ENCODE results near the gene FARSA. TPM values are rescaled to one million over a fixed set of nuclear protein-coding genes. Genes with fewer than 3 reads are reported as not detected.

FARSA gene
- total and polyA plus RNA-seq, 2 of the 8 experiments (the other 6 are each of a cell fraction or from before 2014, with no cell fraction given), result 61.0 to 103 TPM

DNA sequence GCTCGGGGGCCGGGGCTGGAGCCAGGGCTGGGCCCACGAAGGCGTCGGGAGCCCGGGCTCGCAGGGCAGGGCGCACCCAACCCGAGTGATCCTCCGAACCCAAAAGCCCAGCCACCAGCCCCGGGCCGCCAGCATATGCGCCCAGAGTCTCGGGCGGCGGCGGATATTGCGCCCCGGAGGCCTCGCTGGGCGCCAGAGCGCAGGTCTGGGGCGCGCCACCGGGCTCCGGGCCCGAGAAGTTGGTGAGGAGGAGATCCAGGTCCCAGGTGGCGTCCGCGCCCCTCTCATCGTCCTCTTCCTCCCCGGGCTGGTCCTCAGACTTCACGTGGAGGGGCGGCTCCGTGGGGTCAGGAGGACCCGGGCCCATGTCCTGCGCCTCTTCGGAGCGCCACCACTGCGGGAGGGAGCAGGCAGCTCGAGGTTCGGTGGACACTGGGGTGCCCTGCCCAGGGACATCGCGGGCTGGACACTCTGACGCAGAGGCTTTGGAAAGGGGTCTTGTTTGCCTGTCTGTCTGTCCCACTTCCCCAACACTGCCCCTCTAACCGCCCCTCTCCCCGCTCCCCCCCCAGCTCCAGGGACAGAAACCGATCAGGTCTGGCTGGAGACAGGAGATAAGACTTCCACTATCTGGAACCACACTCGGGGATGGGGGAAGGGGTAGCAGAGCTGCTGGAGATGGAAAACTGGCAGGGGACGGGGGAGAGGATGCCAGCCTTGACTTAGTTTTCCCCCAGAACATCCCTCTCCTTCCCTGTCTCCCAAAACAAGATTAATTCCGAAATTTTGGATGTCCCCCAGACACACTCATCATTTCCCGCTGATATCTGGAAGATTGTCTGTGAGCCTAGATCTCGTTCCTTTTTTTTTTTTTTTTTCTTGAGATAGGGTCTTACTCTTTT, 47.5 kb downstream of the FARSA start:
- Histone ChIP-seq H4K20me1 (replicated peaks in 1 of 2; ENCODE audit: control insufficient read depth in 1 of 2, insufficient read depth in 2 of 2, low read length in 2 of 2) (no peaks in the 10 kb centered on the region), H3K23ac (ENCODE audit: insufficient read length) (no peak overlapping the region), H3K4me1 (replicated peaks in 1 of 4; ENCODE audit: control insufficient read depth in 3 of 4, insufficient read depth in 4 of 4, low read length in 3 of 4) (peaks cover 0 to 7% (median 3%) of the 10 kb centered on the region in 4 experiments; a peak in 5 of 7 replicates), H2BK20ac (ENCODE audit: low read length) (no peak overlapping the region), H3K4me2 (ENCODE audit: insufficient read depth in 1 of 2, low read depth in 2 of 2, low read length in 2 of 2) (peak overlapping the region; percentile 75 to 97), H3K56ac (replicated peaks; ENCODE audit: insufficient read length, low read depth, low read length) (no peak overlapping the region), H3K79me2 (ENCODE audit: control insufficient read depth in 1 of 2, insufficient read depth in 2 of 2, low read length in 2 of 2) (no peaks in the 10 kb centered on the region), H3K9me3 (ENCODE audit: insufficient read depth in 2 of 2, low read depth in 1 of 2, low read length in 1 of 2) (no peaks in the 10 kb centered on the region; a peak in 2 of 4 replicates), H2AFZ (ENCODE audit: low read length) (no peak overlapping the region), H3K18ac (ENCODE audit: extremely low read depth, low read length) (peak overlapping the region; percentile 87), H3K36me3 (ENCODE audit: control insufficient read depth in 2 of 4, insufficient read depth in 4 of 4, low read length in 3 of 4) (no peaks in the 10 kb centered on the region), H3K79me1 (ENCODE audit: low read depth, low read length) (no peaks in the 10 kb centered on the region), H2BK5ac (ENCODE audit: low read depth, low read length) (peak overlapping the region; percentile 44; the same call in 1 of the 2 replicates), H3K4ac (replicated peaks; ENCODE audit: insufficient read length, low read depth, low read length) (peak overlapping the region; percentile 57), H2AK5ac (ENCODE audit: low read depth, low read length) (no peak overlapping the region), H4K5ac (ENCODE audit: insufficient read length, low read depth, low read length) (peak overlapping the region; percentile 25), H2BK15ac (ENCODE audit: low read length) (no peak overlapping the region), H3K27me3 (replicated peaks in 1 of 4; ENCODE audit: control insufficient read depth in 3 of 4, extremely low read depth in 1 of 4, insufficient read depth in 3 of 4, low read length in 3 of 4) (peaks cover 0 to 9% (median 4%) of the 10 kb centered on the region in 4 experiments; a peak in 4 of 7 replicates), H4K8ac (ENCODE audit: extremely low read depth, insufficient read depth, low read length) (peak overlapping the region; percentile 53; the same call in 1 of the 2 replicates), H3K9ac (replicated peaks in 1 of 4; ENCODE audit: extremely low read depth in 1 of 4, low read depth in 3 of 4, low read length in 3 of 4) (peak overlapping the region in 3 of 4 experiments; percentile 11 to 77 (median 16); a peak in 4 of 7 replicates), H3K23me2 (ENCODE audit: low read depth, low read length) (peaks cover 9% of the 10 kb centered on the region; the same call in 1 of the 2 replicates), H3K27ac (ENCODE audit: low read depth, low read length) (no peak overlapping the region), H3K14ac (ENCODE audit: insufficient read length) (no peak overlapping the region), H3K4me3 (ENCODE audit: extremely low read depth in 1 of 4, insufficient read depth in 2 of 4, low read depth in 3 of 4, low read length in 4 of 4) (peak overlapping the region; percentile 60 to 77 (median 76)), H2BK12ac (ENCODE audit: low read depth, low read length) (peak overlapping the region; percentile 60; the same call in 1 of the 2 replicates), H2BK120ac (replicated peaks; ENCODE audit: low read depth, low read length) (no peak overlapping the region), H4K91ac (replicated peaks; ENCODE audit: insufficient read length, low read length) (peak overlapping the region; percentile 2)
- DNase-seq (ENCODE audit: low read depth in 1 of 2, low spot score in 2 of 2), result peak in 1 of 2 experiments; percentile 62
- POLR2A ChIA-PET (ENCODE audit: partially characterized antibody), result interaction anchor here (0.6 to 12.3 kb wide), 33 partner anchors 7 to 183 kb away, joined by 3 to 110 read pairs (median 5); partner anchors contain the start of genes CALR, FARSA, GADD45GIP1 and GCDH
- CTCF ChIA-PET (ENCODE audit: partially characterized antibody), result interaction anchor here (0.6 to 2.3 kb wide), 23 partner anchors 8 to 269 kb away, joined by 3 to 19 read pairs (median 4); partner anchors contain the start of genes CALR, RNASEH2A and THSD8
- FAIRE-seq, result no peak
- WGBS, 2 experiments (ENCODE audit: extremely low coverage in 1 of 2, insufficient coverage in 1 of 2, insufficient read length in 1 of 2, insufficient replicate concordance in 2 of 2, low coverage in 1 of 2, low lambda C conversion rate in 2 of 2, missing lambda C conversion rate in 1 of 2), result 6% methylated on average over 44 of the region's 53 CpGs; no CpG with 5 or more reads in 1 of the 2 experiments
- TF ChIP-seq SIRT6 (IDR thresholded peaks at IDR 0.05; ENCODE audit: low read length) (no peak), ZNF274 (IDR thresholded peaks at IDR 0.05; ENCODE audit: borderline replicate concordance, extremely low read depth, low read length) (no peak), TAF1 (IDR thresholded peaks at IDR 0.05; ENCODE audit: low read depth, low read length) (no peak), EP300 (IDR thresholded peaks at IDR 0.05; ENCODE audit: borderline replicate concordance in 1 of 2, low read depth in 2 of 2, low read length in 2 of 2) (no peak), RFX5 (IDR thresholded peaks at IDR 0.05; ENCODE audit: borderline replicate concordance, low read depth, low read length) (no peak), SUZ12 (IDR thresholded peaks at IDR 0.05; ENCODE audit: low read length) (no peak), SIX5 (IDR thresholded peaks at IDR 0.05; ENCODE audit: low read depth, low read length) (no peak)
- TF ChIP-seq, protein P1, sequence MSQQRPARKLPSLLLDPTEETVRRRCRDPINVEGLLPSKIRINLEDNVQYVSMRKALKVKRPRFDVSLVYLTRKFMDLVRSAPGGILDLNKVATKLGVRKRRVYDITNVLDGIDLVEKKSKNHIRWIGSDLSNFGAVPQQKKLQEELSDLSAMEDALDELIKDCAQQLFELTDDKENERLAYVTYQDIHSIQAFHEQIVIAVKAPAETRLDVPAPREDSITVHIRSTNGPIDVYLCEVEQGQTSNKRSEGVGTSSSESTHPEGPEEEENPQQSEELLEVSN (IDR thresholded peaks at IDR 0.05), result no peak
- TF ChIP-seq, protein P2, sequence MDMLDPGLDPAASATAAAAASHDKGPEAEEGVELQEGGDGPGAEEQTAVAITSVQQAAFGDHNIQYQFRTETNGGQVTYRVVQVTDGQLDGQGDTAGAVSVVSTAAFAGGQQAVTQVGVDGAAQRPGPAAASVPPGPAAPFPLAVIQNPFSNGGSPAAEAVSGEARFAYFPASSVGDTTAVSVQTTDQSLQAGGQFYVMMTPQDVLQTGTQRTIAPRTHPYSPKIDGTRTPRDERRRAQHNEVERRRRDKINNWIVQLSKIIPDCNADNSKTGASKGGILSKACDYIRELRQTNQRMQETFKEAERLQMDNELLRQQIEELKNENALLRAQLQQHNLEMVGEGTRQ (IDR thresholded peaks at IDR 0.05; ENCODE audit: low read length), result no peak
